ENCODE measurements around the gene CAPN15.

DNA sequence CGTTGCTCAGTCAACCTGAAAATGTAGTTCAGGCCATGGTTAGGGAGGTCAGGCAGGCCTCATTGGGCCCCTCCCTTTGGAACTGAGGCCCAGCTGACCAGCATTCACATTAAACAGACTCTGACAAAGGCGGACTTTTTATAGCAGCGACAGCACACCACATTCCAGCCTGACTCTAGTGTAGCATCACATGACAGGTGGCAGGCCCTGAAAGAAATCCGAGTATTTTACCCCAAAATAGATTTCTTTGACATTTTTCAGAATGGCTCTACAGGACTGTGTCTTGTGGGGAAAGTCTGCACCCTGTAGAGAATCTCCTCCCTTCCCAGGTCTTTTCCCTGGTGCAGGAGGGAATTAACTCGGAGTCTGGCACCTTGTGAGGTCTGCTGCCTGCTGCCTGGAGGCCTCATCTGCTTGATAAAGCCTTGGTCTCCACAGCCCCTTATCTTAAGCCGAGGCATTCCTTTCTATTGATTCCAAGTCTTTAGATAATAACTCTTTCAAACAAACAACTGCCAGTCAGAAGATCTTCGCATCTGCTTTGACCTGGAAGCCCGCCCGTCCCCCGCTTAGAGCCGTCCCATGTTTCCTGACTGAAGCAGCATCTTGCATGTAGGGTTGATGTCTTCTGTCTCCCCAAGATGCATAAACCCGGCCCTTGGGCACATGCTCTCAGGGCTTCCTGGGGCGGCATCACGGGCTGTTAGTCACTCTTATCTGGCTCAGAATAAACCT lies 44.0 kb upstream of the CAPN15 start:
- TF ChIP-seq POLR2A (IDR thresholded peaks at IDR 0.05; ENCODE audit: low read depth, low read length) = no peak
- no peak for TF ChIP-seq POLR2AphosphoS5 (IDR thresholded peaks at IDR 0.05; ENCODE audit: low read depth, low read length)
- no peak for TF ChIP-seq TAF1 (IDR thresholded peaks at IDR 0.05; ENCODE audit: borderline replicate concordance, low read depth, low read length)
